ENCODE measurements around the gene EXOSC2.

GRCh38 chr9:130668659-130669058 lies 24.9 kb upstream of the EXOSC2 start:
- TF ChIP-seq SUZ12 (IDR thresholded peaks at IDR 0.05; ENCODE audit: low read length) (no peak), RAD21 (IDR thresholded peaks at IDR 0.05 in 1 of 2, conservative IDR thresholded peaks at IDR 0.05 in 1 of 2; ENCODE audit: low read depth in 2 of 2, low read length in 2 of 2) (no peak), CTCF (IDR thresholded peaks at IDR 0.05; ENCODE audit: control extremely low read depth in 1 of 3, insufficient read depth in 1 of 3, low read depth in 1 of 3, low read length in 3 of 3) (no peak), NRF1 (IDR thresholded peaks at IDR 0.05; ENCODE audit: low read depth, low read length) (no peak), ASH2L (IDR thresholded peaks at IDR 0.05; ENCODE audit: low read length) (no peak), POLR2AphosphoS5 (IDR thresholded peaks at IDR 0.05; ENCODE audit: low read depth, low read length) (no peak), POLR2A (IDR thresholded peaks at IDR 0.05; ENCODE audit: control extremely low read depth in 1 of 2, low read depth in 2 of 2, low read length in 2 of 2) (no peak), EZH2 (IDR thresholded peaks at IDR 0.05; ENCODE audit: low read depth, low read length, severe bottlenecking) (no peak), TAF1 (IDR thresholded peaks at IDR 0.05; ENCODE audit: low read depth, low read length) (no peak), MAX (IDR thresholded peaks at IDR 0.05) (no peak)
- TF ChIP-seq, protein P1, sequence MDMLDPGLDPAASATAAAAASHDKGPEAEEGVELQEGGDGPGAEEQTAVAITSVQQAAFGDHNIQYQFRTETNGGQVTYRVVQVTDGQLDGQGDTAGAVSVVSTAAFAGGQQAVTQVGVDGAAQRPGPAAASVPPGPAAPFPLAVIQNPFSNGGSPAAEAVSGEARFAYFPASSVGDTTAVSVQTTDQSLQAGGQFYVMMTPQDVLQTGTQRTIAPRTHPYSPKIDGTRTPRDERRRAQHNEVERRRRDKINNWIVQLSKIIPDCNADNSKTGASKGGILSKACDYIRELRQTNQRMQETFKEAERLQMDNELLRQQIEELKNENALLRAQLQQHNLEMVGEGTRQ (IDR thresholded peaks at IDR 0.05; ENCODE audit: low read length) = no peak

All from H1 (cell line).